ENCODE results near the gene CEP128. TPM values are rescaled to one million over a fixed set of nuclear protein-coding genes. Genes with fewer than 3 reads are reported as not detected.
A peak's percentile ranks its signal among the peaks of the same experiment; 100 is the strongest.

The CEP128 gene
- total RNA-seq, 1 experiment from 2014 or later, result 28.3 TPM

DNA sequence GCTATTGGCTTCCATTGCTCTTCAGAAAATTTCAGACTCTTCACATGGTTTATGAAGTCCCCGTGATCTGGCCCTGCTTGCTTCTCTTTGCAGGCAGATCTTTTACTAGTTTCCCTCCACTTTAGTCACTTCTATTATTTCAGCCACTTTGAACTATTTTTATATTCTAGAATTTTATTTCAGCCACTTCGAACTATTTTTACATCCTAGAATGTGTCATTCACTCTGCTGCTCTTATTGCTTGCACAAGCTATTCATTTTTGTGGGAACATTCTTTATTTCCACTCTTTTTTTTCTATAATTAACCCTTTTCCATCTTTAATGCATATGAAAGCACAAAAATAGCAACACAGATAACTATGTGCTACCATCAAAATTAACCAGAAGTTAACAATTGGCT is 38.4 kb upstream of the CEP128 start:
- no peak overlapping the region for H3K9ac ChIP-seq (ENCODE audit: low read length)
- no peaks in the 10 kb centered on the region for H3K9me3 ChIP-seq (ENCODE audit: low read length)
- H3K36me3 ChIP-seq (ENCODE audit: insufficient read depth, low read length), result no peaks in the 10 kb centered on the region
- no peak for DNase-seq
- no peaks in the 10 kb centered on the region; the same call in 1 of the 2 replicates for H3K4me1 ChIP-seq (ENCODE audit: low read length)
- no peaks in the 10 kb centered on the region for H3K79me2 ChIP-seq (ENCODE audit: low read length)
- H3K27ac ChIP-seq (ENCODE audit: low read length), result no peak overlapping the region
- no peak overlapping the region for H3K4me3 ChIP-seq (ENCODE audit: low read length)
- H3K27me3 ChIP-seq (ENCODE audit: low read length), result no peaks in the 10 kb centered on the region
- H4K20me1 ChIP-seq (ENCODE audit: insufficient read depth, low read depth, low read length), result no peaks in the 10 kb centered on the region
- no peaks in the 10 kb centered on the region for H3K9me2 ChIP-seq (replicated peaks; ENCODE audit: insufficient read depth, low read length)
- no peak overlapping the region for H3K4me2 ChIP-seq (ENCODE audit: low read depth, low read length, poor library complexity, severe bottlenecking)
- H2AFZ ChIP-seq (ENCODE audit: low read length), result no peak overlapping the region

DNA sequence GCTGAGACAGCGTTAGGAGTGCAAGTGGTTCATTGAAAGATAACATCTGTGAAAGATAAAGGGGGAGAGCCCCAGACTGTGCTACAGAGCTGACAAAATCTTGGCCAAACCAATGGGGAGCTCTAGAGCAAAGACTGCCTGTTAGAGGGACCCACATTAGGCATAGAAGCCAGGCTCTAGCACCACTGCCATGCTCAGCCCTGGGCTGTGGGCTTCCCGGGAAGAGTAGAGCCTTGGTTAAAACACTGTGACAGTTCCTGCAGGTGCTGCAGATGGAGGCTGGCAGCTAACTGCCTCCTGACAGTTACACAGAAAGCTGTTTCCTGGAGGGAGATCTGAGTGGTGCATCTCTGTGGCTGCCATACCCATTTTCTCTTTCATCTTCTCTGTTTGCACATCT is 36.9 kb upstream of the CEP128 start:
- no peak overlapping the region for H3K9ac ChIP-seq (ENCODE audit: low read length)
- no peaks in the 10 kb centered on the region for H3K36me3 ChIP-seq (ENCODE audit: insufficient read depth, low read length)
- H3K9me3 ChIP-seq (ENCODE audit: low read length), result no peaks in the 10 kb centered on the region
- H3K4me3 ChIP-seq (ENCODE audit: low read length), result no peak overlapping the region
- DNase-seq, result no peak
- peaks cover 3% of the 10 kb centered on the region; the same call in 1 of the 2 replicates for H3K4me1 ChIP-seq (ENCODE audit: low read length)
- H2AFZ ChIP-seq (ENCODE audit: low read length), result no peak overlapping the region
- no peaks in the 10 kb centered on the region for H4K20me1 ChIP-seq (ENCODE audit: insufficient read depth, low read depth, low read length)
- H3K9me2 ChIP-seq (replicated peaks; ENCODE audit: insufficient read depth, low read length), result no peaks in the 10 kb centered on the region
- no peaks in the 10 kb centered on the region for H3K27me3 ChIP-seq (ENCODE audit: low read length)
- no peak overlapping the region for H3K27ac ChIP-seq (ENCODE audit: low read length)
- H3K4me2 ChIP-seq (ENCODE audit: low read depth, low read length, poor library complexity, severe bottlenecking), result no peak overlapping the region
- H3K79me2 ChIP-seq (ENCODE audit: low read length), result no peaks in the 10 kb centered on the region

DNA sequence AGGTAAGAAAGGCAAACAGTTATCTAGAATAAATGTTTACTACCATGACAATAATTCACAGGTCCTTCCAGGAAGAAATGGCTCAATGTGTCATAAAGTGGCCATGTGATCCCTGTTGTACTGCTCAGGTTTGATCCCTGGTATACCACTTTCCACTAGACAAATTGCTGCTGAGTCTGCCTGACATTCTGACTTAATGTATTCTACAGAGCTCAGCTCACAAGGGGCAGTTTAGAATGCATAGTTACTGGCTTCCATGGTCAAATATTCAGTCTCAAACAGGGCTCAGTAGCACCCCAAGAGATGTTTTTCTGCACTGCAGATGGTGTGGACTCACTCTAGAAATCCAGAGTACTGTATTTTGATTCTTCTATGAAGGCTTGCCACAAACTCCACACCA is 35.7 kb upstream of the CEP128 start:
- Histone ChIP-seq H3K4me1 (ENCODE audit: low read length) (peaks cover 3% of the 10 kb centered on the region; the same call in 1 of the 2 replicates), H3K27ac (ENCODE audit: low read length) (no peak overlapping the region), H2AFZ (ENCODE audit: low read length) (no peak overlapping the region)

DNA sequence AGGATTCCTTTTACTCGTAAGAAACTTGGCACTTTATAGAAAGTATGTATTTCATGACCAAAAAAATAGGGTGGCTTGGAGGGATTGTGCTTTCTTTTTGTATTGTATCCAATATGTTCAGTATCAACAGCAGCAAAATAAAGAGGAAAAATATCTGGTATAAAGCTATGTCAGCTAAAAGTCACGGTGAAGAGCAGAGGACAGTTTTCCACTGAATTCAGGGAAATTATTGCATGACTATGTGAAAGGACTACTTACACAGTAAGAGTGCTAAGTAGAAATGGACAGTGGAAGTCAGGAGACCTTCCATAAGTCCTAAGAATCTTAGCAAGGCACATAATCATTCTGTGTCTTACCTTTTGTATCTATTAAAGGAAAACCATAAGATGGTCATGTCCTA is 33.1 kb upstream of the CEP128 start:
- Histone ChIP-seq H3K27ac (ENCODE audit: low read length) (no peak overlapping the region), H4K20me1 (ENCODE audit: insufficient read depth, low read depth, low read length) (no peaks in the 10 kb centered on the region), H3K36me3 (ENCODE audit: insufficient read depth, low read length) (no peaks in the 10 kb centered on the region), H3K79me2 (ENCODE audit: low read length) (no peaks in the 10 kb centered on the region), H3K4me2 (ENCODE audit: low read depth, low read length, poor library complexity, severe bottlenecking) (no peak overlapping the region), H3K27me3 (ENCODE audit: low read length) (no peaks in the 10 kb centered on the region), H2AFZ (ENCODE audit: low read length) (no peak overlapping the region), H3K4me3 (ENCODE audit: low read length) (no peak overlapping the region), H3K9me3 (ENCODE audit: low read length) (no peaks in the 10 kb centered on the region), H3K9me2 (replicated peaks; ENCODE audit: insufficient read depth, low read length) (no peaks in the 10 kb centered on the region), H3K4me1 (ENCODE audit: low read length) (peaks cover 3% of the 10 kb centered on the region; the same call in 1 of the 2 replicates), H3K9ac (ENCODE audit: low read length) (no peak overlapping the region)
- no peak for DNase-seq

More for the DNA sequence above, 35.7 kb upstream of the CEP128 start:
- H3K9me2 ChIP-seq (replicated peaks; ENCODE audit: insufficient read depth, low read length), result no peaks in the 10 kb centered on the region
- H3K4me3 ChIP-seq (ENCODE audit: low read length), result no peak overlapping the region
- H4K20me1 ChIP-seq (ENCODE audit: insufficient read depth, low read depth, low read length), result no peaks in the 10 kb centered on the region
- no peaks in the 10 kb centered on the region for H3K79me2 ChIP-seq (ENCODE audit: low read length)
- H3K4me2 ChIP-seq (ENCODE audit: low read depth, low read length, poor library complexity, severe bottlenecking), result no peak overlapping the region
- H3K9ac ChIP-seq (ENCODE audit: low read length), result no peak overlapping the region
- no peaks in the 10 kb centered on the region for H3K9me3 ChIP-seq (ENCODE audit: low read length)
- H3K27me3 ChIP-seq (ENCODE audit: low read length), result no peaks in the 10 kb centered on the region
- peak; percentile 67 for DNase-seq
- no peaks in the 10 kb centered on the region for H3K36me3 ChIP-seq (ENCODE audit: insufficient read depth, low read length)

DNA sequence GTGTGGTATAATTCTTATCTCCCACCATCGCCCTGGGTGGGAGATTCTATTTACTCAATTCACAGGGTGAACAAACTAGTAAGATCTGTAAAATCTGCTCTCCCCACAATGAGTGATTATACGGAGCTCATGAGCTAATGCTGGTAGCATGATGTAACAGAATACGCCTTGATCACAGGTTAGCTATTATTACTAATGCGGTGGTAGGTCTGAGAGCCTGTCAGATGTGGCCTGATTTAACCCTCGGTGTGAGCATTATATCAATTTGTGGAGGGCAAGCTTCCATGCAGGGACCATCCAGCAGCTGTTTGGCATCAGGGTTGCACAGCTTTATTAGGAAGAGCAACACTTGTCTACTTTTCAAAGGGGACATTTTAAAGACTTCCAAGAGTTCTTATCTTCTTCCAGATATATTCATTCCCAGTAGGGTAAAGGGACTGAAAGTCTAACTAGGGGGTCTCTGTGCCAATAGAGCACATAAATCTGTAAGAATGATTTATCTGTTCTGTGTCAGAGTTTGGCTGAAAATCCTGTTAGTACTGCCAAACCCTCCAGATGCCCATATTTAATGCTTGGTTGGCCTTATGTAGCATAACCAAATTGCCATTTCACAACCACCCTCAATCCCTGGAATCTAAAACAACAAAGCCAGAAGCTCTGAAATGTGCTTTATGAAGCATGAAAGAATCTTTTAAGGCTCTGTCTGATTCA is 32.5 kb upstream of the CEP128 start:
- peaks cover 3% of the 10 kb centered on the region; the same call in 1 of the 2 replicates for H3K4me1 ChIP-seq (ENCODE audit: low read length)
- H2AFZ ChIP-seq (ENCODE audit: low read length), result no peak overlapping the region

DNA sequence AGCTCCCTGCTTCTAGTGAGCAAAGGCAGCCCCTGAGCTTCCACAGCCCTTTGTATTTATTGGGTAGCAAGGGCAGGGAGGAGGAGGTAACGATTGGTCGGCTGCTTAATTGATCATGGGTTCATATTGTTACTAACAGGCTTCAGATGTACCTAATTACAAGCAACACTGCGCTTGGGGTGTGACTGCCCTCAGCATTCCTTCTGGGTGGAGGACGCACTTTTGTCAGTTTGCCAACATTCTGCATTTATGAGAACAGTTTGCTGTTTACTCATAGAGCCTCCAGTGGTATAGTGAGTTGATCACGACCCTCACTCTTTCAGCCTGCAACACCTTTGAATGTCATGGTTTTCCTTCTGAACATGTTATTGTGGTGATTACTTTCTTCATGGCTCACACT is 23.5 kb upstream of the CEP128 start:
- Histone ChIP-seq H3K9me2 (replicated peaks; ENCODE audit: insufficient read depth, low read length) (no peaks in the 10 kb centered on the region), H3K79me2 (ENCODE audit: low read length) (no peaks in the 10 kb centered on the region), H3K27ac (ENCODE audit: low read length) (no peak overlapping the region), H3K4me2 (ENCODE audit: low read depth, low read length, poor library complexity, severe bottlenecking) (no peak overlapping the region), H2AFZ (ENCODE audit: low read length) (no peak overlapping the region), H4K20me1 (ENCODE audit: insufficient read depth, low read depth, low read length) (no peaks in the 10 kb centered on the region), H3K27me3 (ENCODE audit: low read length) (no peaks in the 10 kb centered on the region), H3K4me1 (ENCODE audit: low read length) (peaks cover 2% of the 10 kb centered on the region), H3K36me3 (ENCODE audit: insufficient read depth, low read length) (no peaks in the 10 kb centered on the region), H3K9ac (ENCODE audit: low read length) (no peak overlapping the region), H3K4me3 (ENCODE audit: low read length) (no peak overlapping the region), H3K9me3 (ENCODE audit: low read length) (no peaks in the 10 kb centered on the region)
- DNase-seq, result no peak

More for the DNA sequence above, 32.5 kb upstream of the CEP128 start:
- no peak overlapping the region for H3K4me3 ChIP-seq (ENCODE audit: low read length)
- H3K36me3 ChIP-seq (ENCODE audit: insufficient read depth, low read length), result no peaks in the 10 kb centered on the region
- no peak overlapping the region for H3K4me2 ChIP-seq (ENCODE audit: low read depth, low read length, poor library complexity, severe bottlenecking)
- no peaks in the 10 kb centered on the region for H3K79me2 ChIP-seq (ENCODE audit: low read length)
- no peak overlapping the region for H3K27ac ChIP-seq (ENCODE audit: low read length)
- H3K27me3 ChIP-seq (ENCODE audit: low read length), result no peaks in the 10 kb centered on the region
- H3K9ac ChIP-seq (ENCODE audit: low read length), result no peak overlapping the region
- no peaks in the 10 kb centered on the region for H3K9me3 ChIP-seq (ENCODE audit: low read length)
- no peak for DNase-seq
- no peaks in the 10 kb centered on the region for H4K20me1 ChIP-seq (ENCODE audit: insufficient read depth, low read depth, low read length)
- H3K9me2 ChIP-seq (replicated peaks; ENCODE audit: insufficient read depth, low read length), result no peaks in the 10 kb centered on the region

DNA sequence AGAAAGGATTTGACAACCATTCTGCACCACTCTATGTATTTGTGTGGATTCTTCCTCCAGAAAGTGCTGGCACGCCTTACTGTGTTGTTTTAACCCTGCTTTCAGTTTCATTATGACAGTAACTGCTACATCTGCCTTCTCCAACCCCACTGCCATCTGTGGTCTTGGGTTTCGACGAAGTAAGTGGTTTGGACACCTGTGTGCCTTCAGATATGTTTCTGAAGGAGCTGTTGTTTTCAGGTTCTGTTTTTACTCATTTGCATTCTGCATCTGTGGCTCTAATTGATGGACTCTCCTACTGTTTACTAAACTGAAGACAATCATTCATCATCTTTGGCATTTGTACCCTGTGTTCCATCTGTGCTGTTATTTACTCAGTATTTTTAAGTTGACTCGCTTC is 18.0 kb upstream of the CEP128 start:
- Histone ChIP-seq H3K9me3 (ENCODE audit: low read length) (no peaks in the 10 kb centered on the region), H3K9ac (ENCODE audit: low read length) (peak overlapping the region; percentile 18), H3K79me2 (ENCODE audit: low read length) (no peaks in the 10 kb centered on the region), H3K36me3 (ENCODE audit: insufficient read depth, low read length) (no peaks in the 10 kb centered on the region), H3K9me2 (replicated peaks; ENCODE audit: insufficient read depth, low read length) (no peaks in the 10 kb centered on the region), H3K4me1 (ENCODE audit: low read length) (peaks cover 27% of the 10 kb centered on the region), H3K27me3 (ENCODE audit: low read length) (no peaks in the 10 kb centered on the region), H3K27ac (ENCODE audit: low read length) (no peak overlapping the region), H4K20me1 (ENCODE audit: insufficient read depth, low read depth, low read length) (no peaks in the 10 kb centered on the region), H3K4me3 (ENCODE audit: low read length) (peak overlapping the region; percentile 8; the same call in 1 of the 2 replicates), H3K4me2 (ENCODE audit: low read depth, low read length, poor library complexity, severe bottlenecking) (peak overlapping the region; percentile 37), H2AFZ (ENCODE audit: low read length) (peak overlapping the region; percentile 55)
- peak; percentile 66 for DNase-seq

DNA sequence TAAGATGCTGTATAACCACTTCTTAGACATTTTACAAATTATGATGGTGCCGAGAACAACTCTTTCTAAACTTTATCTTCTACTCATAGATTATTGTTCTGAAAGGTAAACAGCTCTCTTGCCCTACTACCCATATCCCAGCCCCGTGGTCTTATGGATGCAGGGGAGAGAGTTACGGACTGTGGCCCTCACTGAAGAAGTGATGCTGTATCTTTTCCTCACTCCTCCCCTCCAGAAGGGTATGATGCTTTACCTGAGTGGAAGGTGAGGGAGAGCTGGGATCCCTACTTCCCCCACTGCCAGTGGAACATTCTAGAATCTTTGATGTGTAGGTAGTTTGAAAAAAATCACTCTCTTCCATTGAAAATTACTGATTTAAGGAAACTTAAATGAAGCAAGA is 17.4 kb upstream of the CEP128 start:
- no peak overlapping the region for H3K9ac ChIP-seq (ENCODE audit: low read length)
- H3K27me3 ChIP-seq (ENCODE audit: low read length), result no peaks in the 10 kb centered on the region
- H3K9me3 ChIP-seq (ENCODE audit: low read length), result no peaks in the 10 kb centered on the region
- no peak overlapping the region for H3K27ac ChIP-seq (ENCODE audit: low read length)
- peak overlapping the region; percentile 37 for H3K4me2 ChIP-seq (ENCODE audit: low read depth, low read length, poor library complexity, severe bottlenecking)
- no peak overlapping the region for H2AFZ ChIP-seq (ENCODE audit: low read length)
- H3K36me3 ChIP-seq (ENCODE audit: insufficient read depth, low read length), result no peaks in the 10 kb centered on the region
- no peaks in the 10 kb centered on the region for H3K79me2 ChIP-seq (ENCODE audit: low read length)
- no peaks in the 10 kb centered on the region for H3K9me2 ChIP-seq (replicated peaks; ENCODE audit: insufficient read depth, low read length)
- DNase-seq, result no peak
- H3K4me1 ChIP-seq (ENCODE audit: low read length), result peaks cover 28% of the 10 kb centered on the region
- no peak overlapping the region for H3K4me3 ChIP-seq (ENCODE audit: low read length)
- no peaks in the 10 kb centered on the region for H4K20me1 ChIP-seq (ENCODE audit: insufficient read depth, low read depth, low read length)
